Measurements from ENCODE around the gene LY6G6D. TPM values are rescaled to one million over a fixed set of nuclear protein-coding genes. Genes with fewer than 3 reads are reported as not detected.
"Not testable (repeated sequence)": the region's sequence is repeated elsewhere in the genome, so short reads cannot be mapped to it uniquely, and the experiment has no call there.

The LY6G6D gene
- total RNA-seq, 1 donor from 2014 or later, result not detected

DNA sequence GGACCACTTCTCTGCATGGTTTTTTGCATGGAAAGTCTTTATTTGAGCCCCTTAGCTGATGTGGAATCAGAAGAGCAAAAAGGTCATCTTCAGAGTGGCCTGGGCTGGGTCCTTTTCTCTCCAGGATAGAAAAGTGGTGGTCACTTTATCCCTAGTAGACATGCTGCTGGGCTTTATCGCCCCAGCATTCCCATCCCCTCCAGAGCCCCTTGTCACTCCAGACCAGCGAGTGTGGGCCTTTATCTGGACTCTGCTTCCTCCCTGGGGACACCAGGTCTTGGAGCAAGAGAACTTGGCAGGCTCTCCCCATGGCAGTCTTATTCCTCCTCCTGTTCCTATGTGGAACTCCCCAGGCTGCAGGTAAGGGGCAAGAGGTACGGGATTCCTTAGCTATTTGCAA is 8.5 kb upstream of the LY6G6D start, which contains the start of gene LY6G6F:
TSS of gene LY6G6F (plus strand) at position 268 of the 400 bp plus-strand sequence. CDS start at position 309, 41 bp downstream.
- ATAC-seq (ENCODE audit: low read depth) (no peak), DNase-seq (no peak)
- CTCF ChIA-PET, result no interaction called here
- Mint-ChIP-seq H3K27me3 (no peaks in the 10 kb centered on the region), H3K4me3 (no peak within 1 kb of the TSS), H3K4me1 (peaks cover 28% of the 10 kb centered on the region), H3K36me3 (ENCODE audit: low read depth) (peaks cover 10% of the 10 kb centered on the region), H3K9me3 (no peaks in the 10 kb centered on the region), H3K27ac (no peak within 1 kb of the TSS)
- TF ChIP-seq, protein P1, sequence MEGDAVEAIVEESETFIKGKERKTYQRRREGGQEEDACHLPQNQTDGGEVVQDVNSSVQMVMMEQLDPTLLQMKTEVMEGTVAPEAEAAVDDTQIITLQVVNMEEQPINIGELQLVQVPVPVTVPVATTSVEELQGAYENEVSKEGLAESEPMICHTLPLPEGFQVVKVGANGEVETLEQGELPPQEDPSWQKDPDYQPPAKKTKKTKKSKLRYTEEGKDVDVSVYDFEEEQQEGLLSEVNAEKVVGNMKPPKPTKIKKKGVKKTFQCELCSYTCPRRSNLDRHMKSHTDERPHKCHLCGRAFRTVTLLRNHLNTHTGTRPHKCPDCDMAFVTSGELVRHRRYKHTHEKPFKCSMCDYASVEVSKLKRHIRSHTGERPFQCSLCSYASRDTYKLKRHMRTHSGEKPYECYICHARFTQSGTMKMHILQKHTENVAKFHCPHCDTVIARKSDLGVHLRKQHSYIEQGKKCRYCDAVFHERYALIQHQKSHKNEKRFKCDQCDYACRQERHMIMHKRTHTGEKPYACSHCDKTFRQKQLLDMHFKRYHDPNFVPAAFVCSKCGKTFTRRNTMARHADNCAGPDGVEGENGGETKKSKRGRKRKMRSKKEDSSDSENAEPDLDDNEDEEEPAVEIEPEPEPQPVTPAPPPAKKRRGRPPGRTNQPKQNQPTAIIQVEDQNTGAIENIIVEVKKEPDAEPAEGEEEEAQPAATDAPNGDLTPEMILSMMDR (IDR thresholded peaks at IDR 0.05), result no peak
- POLR2A ChIA-PET, result interaction anchor here (0.6 to 0.7 kb wide), 2 partner anchors 10 to 68 kb away, joined by 3 to 5 read pairs; no protein-coding TSS in a partner anchor
- intact Hi-C loops (cut with micrococcal nuclease), result no loop called here

DNA sequence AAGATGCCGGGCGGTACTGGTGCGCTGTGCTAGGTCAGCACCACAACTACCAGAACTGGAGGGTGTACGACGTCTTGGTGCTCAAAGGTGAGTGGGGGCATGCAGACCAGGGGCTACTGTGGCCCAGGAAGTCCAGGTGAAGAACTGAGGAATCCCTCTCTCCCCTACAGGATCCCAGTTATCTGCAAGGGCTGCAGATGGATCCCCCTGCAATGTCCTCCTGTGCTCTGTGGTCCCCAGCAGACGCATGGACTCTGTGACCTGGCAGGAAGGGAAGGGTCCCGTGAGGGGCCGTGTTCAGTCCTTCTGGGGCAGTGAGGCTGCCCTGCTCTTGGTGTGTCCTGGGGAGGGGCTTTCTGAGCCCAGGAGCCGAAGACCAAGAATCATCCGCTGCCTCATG is 7.4 kb upstream of the LY6G6D start:
- ATAC-seq (ENCODE audit: low read depth) (no peak), DNase-seq (no peak)
- TF ChIP-seq, protein P1 (IDR thresholded peaks at IDR 0.05), result no peak
- Mint-ChIP-seq H3K4me1 (peaks cover 19% of the 10 kb centered on the region), H3K27ac (no peak overlapping the region), H3K36me3 (ENCODE audit: low read depth) (peaks cover 4% of the 10 kb centered on the region), H3K9me3 (no peaks in the 10 kb centered on the region), H3K27me3 (no peaks in the 10 kb centered on the region), H3K4me3 (no peak overlapping the region)
- POLR2A ChIA-PET, result no interaction called here
- intact Hi-C loops (cut with micrococcal nuclease), result no loop called here
- CTCF ChIA-PET, result no interaction called here

DNA sequence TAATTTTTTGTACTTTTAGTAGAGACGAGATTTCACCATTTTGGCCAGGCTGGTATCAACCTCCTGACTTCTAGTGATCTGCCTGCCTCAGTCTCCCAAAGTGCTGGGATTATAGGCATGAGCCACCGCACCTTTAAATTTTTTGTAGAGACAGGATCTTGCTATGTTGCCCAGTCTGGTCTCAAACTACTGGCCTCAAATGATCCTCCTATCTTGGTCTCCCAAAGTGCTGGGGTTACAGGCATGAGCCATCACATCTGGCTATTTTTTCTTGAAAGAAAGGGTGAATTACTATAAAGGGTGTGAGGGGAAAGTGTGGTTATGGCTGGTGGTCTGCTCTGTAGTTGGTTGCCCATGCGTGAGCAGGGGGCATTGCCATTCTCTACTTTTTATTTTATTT is 6.9 kb upstream of the LY6G6D start:
- Mint-ChIP-seq H3K27ac (no peak overlapping the region), H3K36me3 (ENCODE audit: low read depth) (peaks cover 1% of the 10 kb centered on the region), H3K4me1 (peaks cover 17% of the 10 kb centered on the region), H3K9me3 (no peaks in the 10 kb centered on the region), H3K27me3 (no peaks in the 10 kb centered on the region), H3K4me3 (no peak overlapping the region)
- TF ChIP-seq, protein P1 (IDR thresholded peaks at IDR 0.05), result no peak
- CTCF ChIA-PET, result no interaction called here
- ATAC-seq (ENCODE audit: low read depth), result no peak
- POLR2A ChIA-PET, result interaction anchor here (0.9 to 1.1 kb wide), 2 partner anchors 19 to 27 kb away, joined by 3 to 4 read pairs; no protein-coding TSS in a partner anchor
- no peak for DNase-seq
- intact Hi-C loops (cut with micrococcal nuclease), result no loop called here

DNA sequence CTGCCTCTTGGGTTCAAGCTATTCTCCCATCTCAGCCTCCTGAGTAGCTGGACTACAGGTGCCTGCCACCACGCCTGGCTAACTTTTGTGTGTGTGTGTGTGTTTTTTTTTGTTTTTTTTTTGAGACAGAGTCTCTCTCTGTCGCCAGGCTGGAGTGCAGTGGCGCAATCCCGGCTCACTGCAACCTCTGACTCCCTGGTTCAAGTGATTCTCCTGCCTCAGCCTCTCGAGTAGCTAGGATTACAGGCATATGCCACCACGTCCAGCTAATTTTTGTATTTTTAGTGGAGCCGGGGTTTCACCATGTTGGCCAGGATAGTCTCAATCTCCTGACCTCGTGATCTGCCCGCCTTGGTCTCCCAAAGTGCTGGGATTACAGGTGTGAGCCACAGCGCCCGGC is 6.0 kb upstream of the LY6G6D start:
- POLR2A ChIA-PET, result interaction anchor here (0.9 to 1.1 kb wide), 2 partner anchors 18 to 26 kb away, joined by 3 to 4 read pairs; no protein-coding TSS in a partner anchor
- CTCF ChIA-PET, H3K4me3 Mint-ChIP-seq: not testable (repeated sequence)

DNA sequence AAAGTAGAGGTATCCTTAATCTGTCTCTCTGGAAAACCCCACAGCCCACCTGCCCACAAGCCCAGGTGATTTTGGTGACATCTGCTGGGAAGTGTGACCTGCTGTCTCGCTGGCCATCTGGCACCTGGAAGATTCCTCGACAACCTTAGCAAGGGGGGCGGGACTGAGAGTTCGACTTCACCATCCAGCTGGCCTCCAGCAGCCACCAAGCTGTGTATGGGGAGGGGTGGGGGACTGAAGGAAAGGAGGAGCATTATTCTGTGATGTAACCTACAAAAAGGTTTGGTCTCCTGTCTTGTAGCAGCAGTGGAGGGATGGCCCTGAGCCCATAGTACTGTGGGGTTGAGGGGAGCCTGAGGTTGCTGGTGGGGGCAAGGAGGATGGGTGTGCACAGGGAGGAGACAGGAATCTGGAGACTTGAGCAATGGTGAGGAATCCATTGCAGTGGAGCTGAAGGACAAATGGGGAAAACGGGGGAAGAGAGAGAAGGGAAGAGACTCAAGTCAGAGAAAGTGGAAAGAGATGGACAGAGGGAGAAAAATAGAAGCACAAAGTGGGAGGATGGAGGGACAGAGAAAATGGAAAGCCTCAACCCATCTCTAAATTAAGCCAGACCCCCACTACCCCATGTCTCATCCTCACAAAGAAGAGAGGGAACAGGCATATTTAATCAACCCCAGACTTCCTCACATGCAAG is 4.5 kb upstream of the LY6G6D start:
- TF ChIP-seq, protein P1 (IDR thresholded peaks at IDR 0.05), result no peak
- ATAC-seq (ENCODE audit: low read depth), result no peak
- intact Hi-C loops (cut with micrococcal nuclease), result no loop called here
- H3K27ac Mint-ChIP-seq, result no peak overlapping the region
- DNase-seq, result no peak
- no peak overlapping the region for H3K4me3 Mint-ChIP-seq
- ChIA-PET CTCF (no interaction called here), POLR2A (interaction anchor here (0.7 to 2.2 kb wide), 3 partner anchors 8 to 91 kb away, joined by 5 read pairs; partner anchors contain the start of genes ABHD16A and MSH5)
- H3K36me3 Mint-ChIP-seq (ENCODE audit: low read depth), result no peaks in the 10 kb centered on the region
- H3K9me3 Mint-ChIP-seq, result no peaks in the 10 kb centered on the region
- H3K27me3 Mint-ChIP-seq, result no peaks in the 10 kb centered on the region
- H3K4me1 Mint-ChIP-seq, result peaks cover 12% of the 10 kb centered on the region

More for the DNA sequence above, 6.0 kb upstream of the LY6G6D start:
- peaks cover 12% of the 10 kb centered on the region for H3K4me1 Mint-ChIP-seq
- DNase-seq; intact Hi-C loops (cut with micrococcal nuclease); H3K36me3 Mint-ChIP-seq (ENCODE audit: low read depth); ATAC-seq (ENCODE audit: low read depth); H3K9me3 Mint-ChIP-seq; H3K27ac Mint-ChIP-seq; H3K27me3 Mint-ChIP-seq: not testable (repeated sequence)
